Activated CD4-positive, alpha-beta T cell treated with anti-CD3 and anti-CD28 coated beads, Interleukin-2, amount 50 U/mL, for 24 hours (primary cell): ENCODE data around the gene DDX28.

Experiments used
- DNase-seq, 2 donors: peaks; one replicate each; pipeline ENCODE4 v3.0.0-alpha.2; 2020; ENCODE audit warnings: low read depth in 1 of 2, low spot score in 1 of 2

The DDX28 gene

GRCh38 chr16:68022728-68023537, at the start of gene DDX28, which contains the start of gene DUS2:
DDX28 (minus strand) TSS chr16:68023232; CDS start chr16:68023202, 30 bp downstream.
DUS2 (plus strand) TSS chr16:68023284; CDS start chr16:68038024, 14,740 bp downstream.
- DNase-seq = peak; percentile 93 to 96

GRCh38 chr16:68072038-68072695, 49.1 kb upstream of the DDX28 start:
- no peak for DNase-seq

- no peak for DNase-seq
Measured at GRCh38 chr16:68071518-68071901, 48.5 kb upstream of the DDX28 start.

- no peak for DNase-seq
Measured at GRCh38 chr16:68070806-68071517, 47.9 kb upstream of the DDX28 start.

- DNase-seq = no peak
Measured at GRCh38 chr16:68070249-68070730, 47.3 kb upstream of the DDX28 start.

- no peak for DNase-seq
Measured at GRCh38 chr16:68069511-68070248, 46.6 kb upstream of the DDX28 start.

GRCh38 chr16:68068926-68069325, 45.9 kb upstream of the DDX28 start:
- DNase-seq = no peak

- DNase-seq = no peak
Measured at GRCh38 chr16:68066763-68067162, 43.7 kb upstream of the DDX28 start.

- no peak for DNase-seq
Measured at GRCh38 chr16:68065716-68066305, 42.8 kb upstream of the DDX28 start.

GRCh38 chr16:68064791-68065365, 41.8 kb upstream of the DDX28 start:
- DNase-seq = peak; percentile 37 to 58

GRCh38 chr16:68062910-68063393, 39.9 kb upstream of the DDX28 start:
- DNase-seq = no peak

- DNase-seq = no peak
Measured at GRCh38 chr16:68061396-68061795, 38.4 kb upstream of the DDX28 start.

- DNase-seq = no peak
Measured at GRCh38 chr16:68059804-68060203, 36.8 kb upstream of the DDX28 start.

- DNase-seq = no peak
Measured at GRCh38 chr16:68055395-68055794, 32.4 kb upstream of the DDX28 start.

GRCh38 chr16:68049449-68049848, 26.4 kb upstream of the DDX28 start:
- no peak for DNase-seq

GRCh38 chr16:68047987-68048386, 25.0 kb upstream of the DDX28 start:
- DNase-seq = no peak

GRCh38 chr16:68046106-68046505, 23.1 kb upstream of the DDX28 start:
- no peak for DNase-seq

GRCh38 chr16:68041783-68042182, 18.8 kb upstream of the DDX28 start:
- DNase-seq = no peak

- peak; percentile 84 to 85 for DNase-seq
Measured at GRCh38 chr16:68040506-68041288, 17.7 kb upstream of the DDX28 start.
